ENCODE measurements around the gene TRMU. TPM values are rescaled to one million over a fixed set of nuclear protein-coding genes. Genes with fewer than 3 reads are reported as not detected.

TRMU gene
- total RNA-seq, 4 donors from 2014 or later: 9.1 to 14.4 (median 13.0) TPM

DNA sequence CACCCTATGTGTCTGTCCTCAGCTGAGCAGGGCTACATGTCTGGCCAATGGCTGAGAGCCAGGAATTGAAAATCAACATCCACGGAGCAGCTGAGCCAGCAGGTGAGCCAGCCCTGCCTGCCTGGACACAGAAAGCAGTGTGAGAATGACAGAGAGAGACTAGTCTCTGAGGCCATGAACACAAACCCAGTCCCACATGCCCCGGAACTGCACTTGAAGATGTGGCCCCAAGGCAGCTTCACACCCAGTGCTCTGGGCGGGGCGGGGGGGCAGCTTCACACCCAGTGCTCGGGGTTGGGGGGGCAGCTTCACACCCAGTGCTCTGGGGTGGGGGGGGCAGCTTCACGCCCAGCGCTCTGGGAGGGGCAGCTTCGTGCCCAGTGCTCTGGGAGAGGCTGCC, 37.6 kb downstream of the TRMU start:
- Histone ChIP-seq H3K36me3 (no peaks in the 10 kb centered on the region), H3K27ac (no peak overlapping the region), H3K9me3 (no peaks in the 10 kb centered on the region), H3K27me3 (no peaks in the 10 kb centered on the region), H3K4me1 (no peaks in the 10 kb centered on the region), H3K4me3 (no peak overlapping the region)
- DNase-seq (no peak), ATAC-seq (no peak)
- intact Hi-C loops (cut with DNase I; ENCODE audit: low total_unique reads): no loop called here
- TF ChIP-seq POLR2A (IDR thresholded peaks at IDR 0.05): no peak
- TF ChIP-seq, protein P1, sequence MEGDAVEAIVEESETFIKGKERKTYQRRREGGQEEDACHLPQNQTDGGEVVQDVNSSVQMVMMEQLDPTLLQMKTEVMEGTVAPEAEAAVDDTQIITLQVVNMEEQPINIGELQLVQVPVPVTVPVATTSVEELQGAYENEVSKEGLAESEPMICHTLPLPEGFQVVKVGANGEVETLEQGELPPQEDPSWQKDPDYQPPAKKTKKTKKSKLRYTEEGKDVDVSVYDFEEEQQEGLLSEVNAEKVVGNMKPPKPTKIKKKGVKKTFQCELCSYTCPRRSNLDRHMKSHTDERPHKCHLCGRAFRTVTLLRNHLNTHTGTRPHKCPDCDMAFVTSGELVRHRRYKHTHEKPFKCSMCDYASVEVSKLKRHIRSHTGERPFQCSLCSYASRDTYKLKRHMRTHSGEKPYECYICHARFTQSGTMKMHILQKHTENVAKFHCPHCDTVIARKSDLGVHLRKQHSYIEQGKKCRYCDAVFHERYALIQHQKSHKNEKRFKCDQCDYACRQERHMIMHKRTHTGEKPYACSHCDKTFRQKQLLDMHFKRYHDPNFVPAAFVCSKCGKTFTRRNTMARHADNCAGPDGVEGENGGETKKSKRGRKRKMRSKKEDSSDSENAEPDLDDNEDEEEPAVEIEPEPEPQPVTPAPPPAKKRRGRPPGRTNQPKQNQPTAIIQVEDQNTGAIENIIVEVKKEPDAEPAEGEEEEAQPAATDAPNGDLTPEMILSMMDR (IDR thresholded peaks at IDR 0.05 in 4 of 5, conservative IDR thresholded peaks at IDR 0.05 in 1 of 5): no peak
- in situ Hi-C loops (cut with MboI; ENCODE audit: low sequenced_read_pairs in 4 of 4): loop anchor here in 1 of 4 donors (25.0 kb wide), 1 partner anchor 164 kb away; the partner anchor contains the start of gene CELSR1

DNA sequence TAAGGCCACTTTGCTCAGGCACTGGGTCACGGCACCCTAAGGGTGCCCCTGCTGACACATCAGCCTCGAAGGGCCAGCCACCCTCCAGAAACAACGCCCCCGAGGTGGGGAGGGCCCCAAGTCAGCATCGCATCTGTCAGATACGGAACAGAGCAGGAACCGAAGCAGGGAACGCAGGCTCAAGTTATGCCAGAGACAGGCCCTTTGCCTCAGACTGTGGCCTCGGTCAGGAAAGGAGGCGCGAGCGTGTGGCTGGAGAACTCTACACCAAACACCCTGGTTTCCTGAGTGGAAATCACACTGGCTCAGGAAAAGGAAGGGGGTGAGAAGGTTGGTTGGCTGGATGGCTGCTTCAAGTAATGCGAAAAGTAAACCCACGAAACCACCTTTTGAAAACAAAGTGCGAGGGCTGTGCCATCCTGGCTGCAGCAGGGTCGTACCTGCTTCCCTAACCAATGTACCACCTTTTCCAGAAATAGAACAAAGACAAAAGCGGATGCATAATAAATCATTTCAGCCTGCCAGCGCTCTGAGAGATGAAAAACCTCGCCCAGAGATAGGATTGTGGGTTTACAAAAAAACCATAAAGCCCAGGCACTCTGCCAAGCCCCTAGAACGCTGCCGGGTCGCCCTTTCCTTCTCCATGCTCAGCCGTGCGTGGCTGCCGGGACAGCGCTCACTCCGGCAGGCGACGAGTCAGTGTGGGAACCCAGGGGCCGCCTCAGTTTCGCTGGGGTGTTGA, 38.6 kb downstream of the TRMU start:
- Histone ChIP-seq H3K4me1 (no peaks in the 10 kb centered on the region), H3K27me3 (no peaks in the 10 kb centered on the region), H3K27ac (no peak overlapping the region), H3K36me3 (no peaks in the 10 kb centered on the region), H3K9me3 (no peaks in the 10 kb centered on the region), H3K4me3 (no peak overlapping the region)
- TF ChIP-seq POLR2A (IDR thresholded peaks at IDR 0.05): no peak
- TF ChIP-seq, protein P1 (IDR thresholded peaks at IDR 0.05 in 4 of 5, conservative IDR thresholded peaks at IDR 0.05 in 1 of 5): no peak
- no peak for ATAC-seq
- intact Hi-C loops (cut with DNase I; ENCODE audit: low total_unique reads) (no loop called here), in situ Hi-C loops (cut with MboI; ENCODE audit: low sequenced_read_pairs in 4 of 4) (loop anchor here in 1 of 4 donors (25.0 kb wide), 1 partner anchor 163 kb away; the partner anchor contains the start of gene CELSR1)
- DNase-seq: no peak

DNA sequence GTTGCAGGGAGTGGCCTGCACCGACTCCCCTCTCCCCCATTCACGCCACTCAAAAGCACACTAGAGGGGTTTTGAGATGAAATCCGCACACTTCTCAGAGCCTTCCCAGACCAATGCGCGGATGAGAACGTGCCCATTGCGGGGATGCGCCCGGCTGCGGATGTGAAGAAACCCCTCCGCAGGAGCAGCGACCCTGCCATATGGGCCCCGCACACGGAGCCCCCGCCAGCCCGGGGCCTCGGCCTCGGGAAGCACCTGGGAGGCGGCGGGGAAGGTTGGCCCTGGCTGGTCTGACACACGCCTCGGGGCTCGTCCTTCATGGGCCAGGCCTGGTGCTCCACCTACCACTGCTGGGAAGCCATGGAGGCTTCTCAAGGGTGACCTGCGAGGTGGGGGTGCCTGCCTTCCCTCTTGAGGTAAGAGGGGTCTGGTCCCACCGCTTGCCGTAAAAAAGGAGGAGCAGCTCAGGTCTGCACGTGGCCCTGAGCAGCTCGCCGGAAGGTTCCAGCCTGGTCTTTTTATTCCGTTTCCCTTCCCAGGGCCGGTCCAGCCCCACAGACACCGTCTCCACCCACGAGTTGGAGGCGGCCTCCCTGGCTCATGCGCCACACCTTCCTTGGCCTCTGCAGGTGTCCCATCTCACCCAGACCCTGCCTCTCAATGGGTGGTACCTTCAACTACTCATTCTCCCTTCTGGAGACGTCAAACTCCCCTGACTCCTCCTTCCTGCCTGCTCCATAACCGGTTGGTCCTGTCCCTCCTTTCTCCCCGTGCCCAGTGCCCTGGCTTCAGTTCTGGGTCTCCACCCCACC, 39.4 kb downstream of the TRMU start:
- no peaks in the 10 kb centered on the region for H3K4me1 ChIP-seq
- no peak for DNase-seq
- ATAC-seq: no peak

DNA sequence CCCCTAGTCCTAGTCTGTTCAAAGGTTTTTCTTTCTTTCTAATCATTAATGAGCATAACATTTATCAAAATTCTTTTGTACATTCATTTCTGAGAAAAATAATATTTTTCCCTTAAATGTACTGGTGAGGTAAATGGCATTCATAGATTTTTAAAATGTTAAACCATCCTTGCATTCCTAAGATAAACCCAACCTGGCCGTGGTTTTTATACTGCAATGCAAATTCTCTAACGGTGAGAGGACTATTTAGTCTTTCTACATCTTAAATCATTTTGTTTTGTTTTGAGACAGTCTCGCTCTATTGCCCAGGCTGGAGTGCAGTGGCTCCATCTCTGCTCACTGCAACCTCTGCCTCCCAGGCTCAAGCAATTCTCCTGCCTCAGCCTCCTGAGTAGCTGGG, 40.6 kb downstream of the TRMU start:
- ATAC-seq (no peak), DNase-seq (no peak)
- Histone ChIP-seq H3K36me3 (no peaks in the 10 kb centered on the region), H3K4me3 (no peak overlapping the region), H3K27ac (no peak overlapping the region), H3K27me3 (no peaks in the 10 kb centered on the region), H3K4me1 (no peaks in the 10 kb centered on the region), H3K9me3 (no peaks in the 10 kb centered on the region)
- no peak for TF ChIP-seq POLR2A (IDR thresholded peaks at IDR 0.05)
- intact Hi-C loops (cut with DNase I; ENCODE audit: low total_unique reads): no loop called here
- in situ Hi-C loops (cut with MboI; ENCODE audit: low sequenced_read_pairs in 4 of 4): loop anchor here in 1 of 4 donors (25.0 kb wide), 1 partner anchor 161 kb away; the partner anchor contains the start of gene CELSR1

More for the DNA sequence above, 39.4 kb downstream of the TRMU start:
- in situ Hi-C loops (cut with MboI; ENCODE audit: low sequenced_read_pairs in 4 of 4): loop anchor here in 2 of 4 donors (25.0 kb wide), 1 partner anchor 162 kb away; the partner anchor contains the start of gene CELSR1 (in 2 of the 2)
- intact Hi-C loops (cut with DNase I; ENCODE audit: low total_unique reads): no loop called here
- no peak overlapping the region for H3K4me3 ChIP-seq
- H3K36me3 ChIP-seq: no peaks in the 10 kb centered on the region
- no peaks in the 10 kb centered on the region for H3K27me3 ChIP-seq
- H3K9me3 ChIP-seq: no peaks in the 10 kb centered on the region
- TF ChIP-seq, protein P1 (IDR thresholded peaks at IDR 0.05 in 4 of 5, conservative IDR thresholded peaks at IDR 0.05 in 1 of 5): no peak
- TF ChIP-seq POLR2A (IDR thresholded peaks at IDR 0.05): no peak
- no peak overlapping the region for H3K27ac ChIP-seq

Measured in gastrocnemius medialis (tissue), 4 donors.